Measurements from ENCODE around the gene HDAC11.

The HDAC11 gene

GRCh38 chr3:13500133-13500885 is 20.2 kb downstream of the HDAC11 start:
- DNase-seq (ENCODE audit: low read depth, low spot score) = no peak
- no peak overlapping the region for H3K4me3 ChIP-seq (ENCODE audit: low read depth, low read length)
- TF ChIP-seq CTCF (IDR thresholded peaks at IDR 0.05; ENCODE audit: low read depth, low read length) = peak; percentile 70
- in situ Hi-C loops (cut with HindIII; ENCODE audit: low sequenced_read_pairs) = no loop called here

- no peak for DNase-seq (ENCODE audit: low read depth, low spot score)
- in situ Hi-C loops (cut with HindIII; ENCODE audit: low sequenced_read_pairs) = no loop called here
- H3K4me3 ChIP-seq (ENCODE audit: low read depth, low read length) = no peak overlapping the region
- TF ChIP-seq CTCF (IDR thresholded peaks at IDR 0.05; ENCODE audit: low read depth, low read length) = no peak
These were observed 20.9 kb downstream of the HDAC11 start for GRCh38 chr3:13501056-13501455.

- in situ Hi-C loops (cut with HindIII; ENCODE audit: low sequenced_read_pairs) = no loop called here
- no peak overlapping the region for H3K4me3 ChIP-seq (ENCODE audit: low read depth, low read length)
- no peak for DNase-seq (ENCODE audit: low read depth, low spot score)
- no peak for TF ChIP-seq CTCF (IDR thresholded peaks at IDR 0.05; ENCODE audit: low read depth, low read length)
These were observed 21.4 kb downstream of the HDAC11 start for GRCh38 chr3:13501521-13501920.

DNA sequence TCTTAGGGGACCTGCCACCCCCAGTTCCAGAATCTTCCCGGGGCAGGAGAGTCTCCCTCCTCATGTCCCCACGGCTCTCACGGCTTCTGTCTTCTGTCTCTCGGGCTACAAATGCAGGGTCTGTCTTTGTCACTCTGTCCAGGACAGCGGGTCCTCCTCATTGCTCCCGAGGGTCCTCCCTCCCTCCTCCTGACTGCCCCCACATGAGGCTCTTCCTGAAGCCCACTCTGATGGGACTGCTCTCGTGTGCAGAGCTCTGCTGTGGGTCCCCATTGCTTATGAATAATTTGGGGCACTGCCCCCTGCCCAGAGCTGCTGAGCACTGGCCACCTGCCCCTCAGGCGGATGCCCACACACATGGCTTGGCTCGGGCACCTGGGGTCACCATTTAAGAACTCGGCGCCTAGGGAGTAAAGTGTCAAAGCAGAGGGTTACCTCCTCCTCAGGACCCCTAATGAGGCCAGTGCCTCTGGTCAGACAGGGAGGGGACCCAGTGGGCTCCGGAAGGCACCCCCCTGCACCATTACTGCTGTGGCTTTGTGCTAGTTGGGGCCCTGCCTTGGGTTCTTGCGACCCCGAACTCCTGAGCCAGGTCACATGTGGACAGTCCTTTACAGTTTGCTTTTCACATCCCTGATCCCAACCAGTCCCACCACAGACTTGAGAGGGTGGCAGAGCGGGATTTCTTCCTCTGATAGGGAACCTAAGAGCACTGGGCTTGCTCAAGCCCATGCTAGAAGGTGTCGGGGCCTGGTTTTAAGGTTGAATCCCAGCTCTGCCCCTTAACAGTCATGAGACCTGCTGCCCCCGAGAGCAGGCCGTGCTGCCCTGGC is 22.1 kb downstream of the HDAC11 start:
- in situ Hi-C loops (cut with HindIII; ENCODE audit: low sequenced_read_pairs) = no loop called here
- H3K4me3 ChIP-seq (ENCODE audit: low read depth, low read length) = no peak overlapping the region
- DNase-seq (ENCODE audit: low read depth, low spot score) = no peak
- no peak for TF ChIP-seq CTCF (IDR thresholded peaks at IDR 0.05; ENCODE audit: low read depth, low read length)

DNA sequence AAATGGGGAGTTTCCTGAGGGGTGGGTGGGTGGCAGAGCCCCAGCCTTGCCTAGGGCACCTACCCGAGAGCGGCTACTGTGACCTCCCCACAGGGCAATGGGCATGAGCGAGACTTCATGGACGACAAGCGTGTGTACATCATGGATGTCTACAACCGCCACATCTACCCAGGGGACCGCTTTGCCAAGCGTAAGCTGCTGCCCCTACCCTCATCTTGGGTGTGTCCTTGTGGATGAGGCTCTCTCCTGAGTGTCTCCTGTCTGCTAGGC is 22.6 kb downstream of the HDAC11 start:
- in situ Hi-C loops (cut with HindIII; ENCODE audit: low sequenced_read_pairs) = no loop called here
- TF ChIP-seq CTCF (IDR thresholded peaks at IDR 0.05; ENCODE audit: low read depth, low read length) = no peak
- DNase-seq (ENCODE audit: low read depth, low spot score) = no peak
- H3K4me3 ChIP-seq (ENCODE audit: low read depth, low read length) = no peak overlapping the region

- in situ Hi-C loops (cut with HindIII; ENCODE audit: low sequenced_read_pairs) = no loop called here
- peak; percentile 76 for DNase-seq (ENCODE audit: low read depth, low spot score)
- no peak for TF ChIP-seq CTCF (IDR thresholded peaks at IDR 0.05; ENCODE audit: low read depth, low read length)
- no peak overlapping the region for H3K4me3 ChIP-seq (ENCODE audit: low read depth, low read length)
These were observed 24.2 kb downstream of the HDAC11 start for GRCh38 chr3:13504161-13504831.

Data from astrocyte of the spinal cord (primary cell).